ENCODE data around the gene AHCYL2.
"Not testable (repeated sequence)": the region's sequence is repeated elsewhere in the genome, so short reads cannot be mapped to it uniquely, and the experiment has no call there.

Gene AHCYL2

GRCh38 chr7:129356176-129356575, 131.3 kb downstream of the AHCYL2 start:
- no peak for DNase-seq

- no peak for DNase-seq
Observed at GRCh38 chr7:129359176-129359575, 134.3 kb downstream of the AHCYL2 start.

- DNase-seq = no peak
Observed at GRCh38 chr7:129359638-129360037, 134.8 kb downstream of the AHCYL2 start.

GRCh38 chr7:129361771-129362170, 136.9 kb downstream of the AHCYL2 start:
- DNase-seq = no peak

- DNase-seq = no peak
Observed at GRCh38 chr7:129362496-129362895, 137.7 kb downstream of the AHCYL2 start.

- no peak for DNase-seq
Observed at GRCh38 chr7:129367349-129367699, 142.5 kb downstream of the AHCYL2 start.

GRCh38 chr7:129367700-129368388, 143.0 kb downstream of the AHCYL2 start:
- DNase-seq = peak; percentile 41 to 84

- DNase-seq = no peak
Observed at GRCh38 chr7:129368389-129368986, 143.7 kb downstream of the AHCYL2 start.

GRCh38 chr7:129369447-129369846, 144.6 kb downstream of the AHCYL2 start:
- not testable (repeated sequence) for DNase-seq

- no peak for DNase-seq
Observed at GRCh38 chr7:129370812-129371211, 146.0 kb downstream of the AHCYL2 start.

GRCh38 chr7:129371487-129371886, 146.7 kb downstream of the AHCYL2 start:
- DNase-seq = no peak

- DNase-seq = no peak
Observed at GRCh38 chr7:129373651-129374428, 149.0 kb downstream of the AHCYL2 start.

- no peak for DNase-seq
Observed at GRCh38 chr7:129375141-129375938, 150.5 kb downstream of the AHCYL2 start.

GRCh38 chr7:129376076-129376777, 151.4 kb downstream of the AHCYL2 start:
- DNase-seq = peak; percentile 50 to 83

- DNase-seq = no peak
Observed at GRCh38 chr7:129376778-129377700, 152.2 kb downstream of the AHCYL2 start.

- DNase-seq = no peak
Observed at GRCh38 chr7:129381710-129382484, 157.1 kb downstream of the AHCYL2 start.

GRCh38 chr7:129383542-129384132, 158.8 kb downstream of the AHCYL2 start:
- no peak for DNase-seq

- no peak for DNase-seq
Observed at GRCh38 chr7:129385116-129385515, 160.3 kb downstream of the AHCYL2 start.

GRCh38 chr7:129385598-129385997, 160.8 kb downstream of the AHCYL2 start:
- DNase-seq = no peak

GRCh38 chr7:129386506-129386905, 161.7 kb downstream of the AHCYL2 start:
- DNase-seq = no peak

Measured in NCI-H526 (cell line).